Mesothelial cell of epicardium (in vitro differentiated cells): ENCODE data around the gene SMARCC2. TPM values are rescaled to one million over a fixed set of nuclear protein-coding genes. Genes with fewer than 3 reads are reported as not detected.
A peak's percentile ranks its signal among the peaks of the same experiment; 100 is the strongest.

Experiments used
- DNase-seq, 2 experiments: peaks; one replicate each; pipeline ENCODE4 v3.0.0; 2021; ENCODE audit warnings: low spot score in 2 of 2; ENCODE audit not compliant: unreplicated experiment in 2 of 2
- H3K27ac Mint-ChIP-seq: 2 replicates; pipeline ENCODE4 v1.8.0; 2021; ENCODE audit warnings: mixed read lengths
- H3K27me3 Mint-ChIP-seq: 2 replicates; pipeline ENCODE4 v1.8.0; 2021; ENCODE audit warnings: low read depth, mixed read lengths
- H3K36me3 Mint-ChIP-seq: 2 replicates; pipeline ENCODE4 v1.8.0; 2021; ENCODE audit warnings: mixed read lengths
- H3K4me1 Mint-ChIP-seq: 2 replicates; pipeline ENCODE4 v1.8.0; 2021; ENCODE audit warnings: mixed read lengths
- H3K4me3 Mint-ChIP-seq: 2 replicates; pipeline ENCODE4 v1.8.0; 2021; ENCODE audit warnings: mild to moderate bottlenecking, moderate library complexity, mixed read lengths
- H3K9me3 Mint-ChIP-seq: 2 replicates; pipeline ENCODE4 v1.8.0; 2021; ENCODE audit warnings: mixed read lengths
- CTCF ChIP-seq: fragments of 200-600 bp; sonication (generic); IDR thresholded peaks from one replicate; pipeline ENCODE4 v1.5.0; 2021; ENCODE audit warnings: antibody characterized with exemption; ENCODE audit not compliant: unreplicated experiment
- total RNA-seq: library from RNA; stranded (reverse); gene quantifications from 3 replicates; pipeline ENCODE4 v1.2.1, GENCODE V29; 2021

SMARCC2 gene
- total RNA-seq, 1 donor from 2014 or later: 177 TPM

GRCh38 chr12:56208006-56208405, 18.7 kb upstream of the SMARCC2 start:
- no peak for DNase-seq
- Mint-ChIP-seq H3K27me3 (no peaks in the 10 kb centered on the region), H3K27ac (no peak overlapping the region), H3K4me3 (no peak overlapping the region), H3K4me1 (no peaks in the 10 kb centered on the region), H3K9me3 (no peaks in the 10 kb centered on the region), H3K36me3 (peaks cover 39% of the 10 kb centered on the region)
- TF ChIP-seq CTCF: no peak

- Mint-ChIP-seq H3K4me1 (no peaks in the 10 kb centered on the region), H3K36me3 (peaks cover 33% of the 10 kb centered on the region), H3K9me3 (no peaks in the 10 kb centered on the region), H3K27ac (no peak overlapping the region), H3K4me3 (no peak overlapping the region), H3K27me3 (no peaks in the 10 kb centered on the region)
- DNase-seq: no peak
- TF ChIP-seq CTCF: no peak
These were observed 17.3 kb upstream of the SMARCC2 start for GRCh38 chr12:56206452-56207166.

- H3K36me3 Mint-ChIP-seq: peaks cover 27% of the 10 kb centered on the region
- TF ChIP-seq CTCF: no peak
- no peaks in the 10 kb centered on the region for H3K4me1 Mint-ChIP-seq
- H3K9me3 Mint-ChIP-seq: no peaks in the 10 kb centered on the region
- H3K4me3 Mint-ChIP-seq: no peak overlapping the region
- no peak overlapping the region for H3K27ac Mint-ChIP-seq
- no peak for DNase-seq
- no peaks in the 10 kb centered on the region for H3K27me3 Mint-ChIP-seq
These were observed 16.2 kb upstream of the SMARCC2 start for GRCh38 chr12:56205445-56205844.

- H3K4me1 Mint-ChIP-seq: no peaks in the 10 kb centered on the region
- no peak for TF ChIP-seq CTCF
- peaks cover 18% of the 10 kb centered on the region for H3K36me3 Mint-ChIP-seq
- no peak overlapping the region for H3K27ac Mint-ChIP-seq
- DNase-seq: no peak
- H3K9me3 Mint-ChIP-seq: no peaks in the 10 kb centered on the region
- no peak overlapping the region for H3K4me3 Mint-ChIP-seq
- H3K27me3 Mint-ChIP-seq: no peaks in the 10 kb centered on the region
These were observed 15.0 kb upstream of the SMARCC2 start for GRCh38 chr12:56204275-56204674.

GRCh38 chr12:56202838-56203237, 13.6 kb upstream of the SMARCC2 start:
- Mint-ChIP-seq H3K9me3 (no peaks in the 10 kb centered on the region), H3K4me1 (peaks cover 3% of the 10 kb centered on the region), H3K27me3 (no peaks in the 10 kb centered on the region), H3K4me3 (no peak overlapping the region), H3K36me3 (peaks cover 15% of the 10 kb centered on the region), H3K27ac (peak overlapping the region; percentile 23)
- TF ChIP-seq CTCF: no peak
- DNase-seq: no peak
